HG03196 (cell line): ENCODE data around the gene CTIF.

Experiments
- ATAC-seq: cut with Tn5 transposase; IDR thresholded peaks from one replicate; pipeline ENCODE4 v1.9.1; 2021; ENCODE audit not compliant: unreplicated experiment

Gene CTIF

GRCh38 chr18:48796491-48797205, 257.8 kb downstream of the CTIF start:
- ATAC-seq: no peak

- no peak for ATAC-seq
Measured at GRCh38 chr18:48797841-48798255, 259.0 kb downstream of the CTIF start.

GRCh38 chr18:48798334-48799245, 259.8 kb downstream of the CTIF start:
- ATAC-seq: no peak

- no peak for ATAC-seq
Measured at GRCh38 chr18:48799724-48800315, 261.0 kb downstream of the CTIF start.

- ATAC-seq: no peak
Measured at GRCh38 chr18:48800466-48800865, 261.6 kb downstream of the CTIF start.

GRCh38 chr18:48800876-48801727, 262.3 kb downstream of the CTIF start:
- peak; percentile 57 for ATAC-seq

- ATAC-seq: no peak
Measured at GRCh38 chr18:48801728-48802542, 263.1 kb downstream of the CTIF start.

- no peak for ATAC-seq
Measured at GRCh38 chr18:48802543-48803290, 263.9 kb downstream of the CTIF start.

- no peak for ATAC-seq
Measured at GRCh38 chr18:48803518-48803917, 264.7 kb downstream of the CTIF start.

GRCh38 chr18:48803951-48804855, 265.4 kb downstream of the CTIF start:
- ATAC-seq: no peak

- ATAC-seq: no peak
Measured at GRCh38 chr18:48804856-48805610, 266.2 kb downstream of the CTIF start.

- no peak for ATAC-seq
Measured at GRCh38 chr18:48805826-48806535, 267.1 kb downstream of the CTIF start.

- no peak for ATAC-seq
Measured at GRCh38 chr18:48806551-48807261, 267.9 kb downstream of the CTIF start.

GRCh38 chr18:48808476-48808875, 269.6 kb downstream of the CTIF start:
- no peak for ATAC-seq

GRCh38 chr18:48809365-48809764, 270.5 kb downstream of the CTIF start:
- no peak for ATAC-seq

- ATAC-seq: no peak
Measured at GRCh38 chr18:48810805-48811204, 272.0 kb downstream of the CTIF start.
